HepG2 (cell line): ENCODE data around the gene TRMT1L. TPM values are rescaled to one million over a fixed set of nuclear protein-coding genes. Genes with fewer than 3 reads are reported as not detected.

Experiments used
- HOXA3 ChIP-seq: sonication (generic); formaldehyde crosslinking; IDR thresholded peaks from 2 replicates; pipeline ENCODE4 v1.5.0; 2020; ENCODE audit warnings: missing genetic modification reagents
- RAD21 ChIP-seq: fragments of 450-650 bp; formaldehyde crosslinking; IDR thresholded peaks from 2 replicates; pipeline ENCODE4 v1.5.0; 2020; ENCODE audit warnings: mild to moderate bottlenecking
- REXO4 ChIP-seq: sonication (generic); formaldehyde crosslinking; IDR thresholded peaks from 2 replicates; pipeline ENCODE4 v1.8.0; 2022; ENCODE audit warnings: missing genetic modification reagents, mild to moderate bottlenecking, borderline replicate concordance
- RFXANK ChIP-seq: IDR thresholded peaks from 2 replicates; pipeline ENCODE4 v1.6.1; 2016
- ZNF670 ChIP-seq: sonication (generic); formaldehyde crosslinking; IDR thresholded peaks from 2 replicates; pipeline ENCODE4 v1.8.0; 2022; ENCODE audit warnings: mild to moderate bottlenecking, missing genetic modification reagents, borderline replicate concordance
- polyA plus RNA-seq, 8 experiments: library from polyadenylated mRNA; depleted of rRNA in 3 of 8; stranded (reverse) in 7 of 8; unstranded in 1 of 8; fragments of >200 nt; fragmentation: Illumina TruSeq in 4 of 8; extraction: Trizol in 4 of 8; gene quantifications; 2 replicates each; pipeline versions ENCODE4 v1.2.1 to v1.2.3, GENCODE V29; 2011 to 2016; ENCODE audit warnings: low read depth in 4 of 8, missing spikeins in 1 of 8, mixed read lengths in 1 of 8; ENCODE audit not compliant: insufficient read depth in 1 of 8
- total RNA-seq, 5 experiments: library from RNA; depleted of rRNA; stranded (reverse); fragments of >200 nt; fragmentation: Illumina TruSeq; extraction: Trizol; gene quantifications; 2 replicates each; pipeline ENCODE4 v1.2.3, GENCODE V29; 2016; ENCODE audit warnings: low read depth in 1 of 5
- TF ChIP-seq, protein P1 (sequence below): IDR thresholded peaks from 2 replicates; pipeline ENCODE4 v1.6.1; 2016; ENCODE audit warnings: mild to moderate bottlenecking, missing biosample characterization, missing genetic modification reagents
- TF ChIP-seq, protein P2 (sequence below): IDR thresholded peaks from 2 replicates; pipeline ENCODE4 v1.6.1; 2016; ENCODE audit warnings: missing compliant biosample characterization, missing genetic modification reagents, borderline replicate concordance
- TF ChIP-seq, protein P3 (sequence below): sonication (generic); formaldehyde crosslinking; IDR thresholded peaks from 2 replicates; pipeline ENCODE4 v1.9.0; 2021; ENCODE audit warnings: mild to moderate bottlenecking, missing genetic modification reagents
- TF ChIP-seq, protein P4 (sequence below): sonication (generic); formaldehyde crosslinking; IDR thresholded peaks from 2 replicates; pipeline ENCODE4 v1.4.0; 2020; ENCODE audit warnings: mild to moderate bottlenecking, missing genetic modification reagents
- TF ChIP-seq, protein P5 (sequence below): IDR thresholded peaks from 2 replicates; pipeline ENCODE4 v1.6.1; 2016; ENCODE audit warnings: low read depth

Gene TRMT1L
- total and polyA plus RNA-seq, 2 of the 13 experiments (the other 11 are each of a cell fraction or from before 2014, with no cell fraction given), result 17.9 to 19.2 TPM

DNA sequence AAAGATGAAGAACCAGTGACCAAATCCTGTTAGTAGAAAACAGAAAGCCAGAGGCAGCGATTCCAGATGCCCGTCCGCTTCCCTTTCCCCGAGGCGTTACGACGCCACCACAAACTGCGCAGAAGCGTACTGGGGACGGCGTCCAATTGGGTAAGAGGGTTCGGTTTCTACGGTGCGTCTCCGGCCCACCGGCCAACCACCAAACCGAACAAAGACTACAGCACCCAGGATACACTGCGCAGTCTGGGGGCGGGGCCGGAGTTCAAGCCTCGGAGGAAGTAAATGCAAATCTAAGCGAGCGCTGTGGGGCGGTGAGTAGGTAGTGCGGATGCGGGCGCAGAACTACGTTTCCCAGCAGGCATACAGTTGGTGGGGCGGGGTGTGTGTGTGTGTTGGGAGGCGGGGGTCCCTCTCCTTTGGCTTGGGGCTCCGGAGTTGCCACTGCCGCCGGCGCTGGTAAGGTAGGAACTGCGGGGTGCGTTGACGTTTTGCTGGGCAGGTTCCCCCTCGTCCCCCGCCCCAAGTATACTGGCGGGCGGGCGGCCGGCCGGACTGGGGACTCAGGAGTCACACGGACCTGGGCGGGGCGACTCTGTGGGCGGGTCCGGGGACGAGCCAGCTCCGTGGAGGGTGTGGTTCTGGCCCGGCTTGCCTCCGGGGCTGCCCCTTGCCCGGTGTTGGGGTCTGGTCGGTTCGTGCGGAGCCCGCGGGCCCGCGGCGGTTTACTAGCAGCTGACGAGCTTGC is at the start of gene TRMT1L, which contains the start of gene SWT1 (continued):
- TF ChIP-seq, protein P1, sequence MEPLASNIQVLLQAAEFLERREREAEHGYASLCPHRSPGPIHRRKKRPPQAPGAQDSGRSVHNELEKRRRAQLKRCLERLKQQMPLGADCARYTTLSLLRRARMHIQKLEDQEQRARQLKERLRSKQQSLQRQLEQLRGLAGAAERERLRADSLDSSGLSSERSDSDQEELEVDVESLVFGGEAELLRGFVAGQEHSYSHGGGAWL (CRISPR knock-in tag), result no peak
- TF ChIP-seq, protein P2, sequence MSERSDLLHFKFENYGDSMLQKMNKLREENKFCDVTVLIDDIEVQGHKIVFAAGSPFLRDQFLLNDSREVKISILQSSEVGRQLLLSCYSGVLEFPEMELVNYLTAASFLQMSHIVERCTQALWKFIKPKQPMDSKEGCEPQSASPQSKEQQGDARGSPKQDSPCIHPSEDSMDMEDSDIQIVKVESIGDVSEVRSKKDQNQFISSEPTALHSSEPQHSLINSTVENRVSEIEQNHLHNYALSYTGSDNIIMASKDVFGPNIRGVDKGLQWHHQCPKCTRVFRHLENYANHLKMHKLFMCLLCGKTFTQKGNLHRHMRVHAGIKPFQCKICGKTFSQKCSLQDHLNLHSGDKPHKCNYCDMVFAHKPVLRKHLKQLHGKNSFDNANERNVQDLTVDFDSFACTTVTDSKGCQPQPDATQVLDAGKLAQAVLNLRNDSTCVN (CRISPR knock-in tag), result no peak
- no peak for TF ChIP-seq RAD21 (CRISPR knock-in tag)
- TF ChIP-seq, protein P3, sequence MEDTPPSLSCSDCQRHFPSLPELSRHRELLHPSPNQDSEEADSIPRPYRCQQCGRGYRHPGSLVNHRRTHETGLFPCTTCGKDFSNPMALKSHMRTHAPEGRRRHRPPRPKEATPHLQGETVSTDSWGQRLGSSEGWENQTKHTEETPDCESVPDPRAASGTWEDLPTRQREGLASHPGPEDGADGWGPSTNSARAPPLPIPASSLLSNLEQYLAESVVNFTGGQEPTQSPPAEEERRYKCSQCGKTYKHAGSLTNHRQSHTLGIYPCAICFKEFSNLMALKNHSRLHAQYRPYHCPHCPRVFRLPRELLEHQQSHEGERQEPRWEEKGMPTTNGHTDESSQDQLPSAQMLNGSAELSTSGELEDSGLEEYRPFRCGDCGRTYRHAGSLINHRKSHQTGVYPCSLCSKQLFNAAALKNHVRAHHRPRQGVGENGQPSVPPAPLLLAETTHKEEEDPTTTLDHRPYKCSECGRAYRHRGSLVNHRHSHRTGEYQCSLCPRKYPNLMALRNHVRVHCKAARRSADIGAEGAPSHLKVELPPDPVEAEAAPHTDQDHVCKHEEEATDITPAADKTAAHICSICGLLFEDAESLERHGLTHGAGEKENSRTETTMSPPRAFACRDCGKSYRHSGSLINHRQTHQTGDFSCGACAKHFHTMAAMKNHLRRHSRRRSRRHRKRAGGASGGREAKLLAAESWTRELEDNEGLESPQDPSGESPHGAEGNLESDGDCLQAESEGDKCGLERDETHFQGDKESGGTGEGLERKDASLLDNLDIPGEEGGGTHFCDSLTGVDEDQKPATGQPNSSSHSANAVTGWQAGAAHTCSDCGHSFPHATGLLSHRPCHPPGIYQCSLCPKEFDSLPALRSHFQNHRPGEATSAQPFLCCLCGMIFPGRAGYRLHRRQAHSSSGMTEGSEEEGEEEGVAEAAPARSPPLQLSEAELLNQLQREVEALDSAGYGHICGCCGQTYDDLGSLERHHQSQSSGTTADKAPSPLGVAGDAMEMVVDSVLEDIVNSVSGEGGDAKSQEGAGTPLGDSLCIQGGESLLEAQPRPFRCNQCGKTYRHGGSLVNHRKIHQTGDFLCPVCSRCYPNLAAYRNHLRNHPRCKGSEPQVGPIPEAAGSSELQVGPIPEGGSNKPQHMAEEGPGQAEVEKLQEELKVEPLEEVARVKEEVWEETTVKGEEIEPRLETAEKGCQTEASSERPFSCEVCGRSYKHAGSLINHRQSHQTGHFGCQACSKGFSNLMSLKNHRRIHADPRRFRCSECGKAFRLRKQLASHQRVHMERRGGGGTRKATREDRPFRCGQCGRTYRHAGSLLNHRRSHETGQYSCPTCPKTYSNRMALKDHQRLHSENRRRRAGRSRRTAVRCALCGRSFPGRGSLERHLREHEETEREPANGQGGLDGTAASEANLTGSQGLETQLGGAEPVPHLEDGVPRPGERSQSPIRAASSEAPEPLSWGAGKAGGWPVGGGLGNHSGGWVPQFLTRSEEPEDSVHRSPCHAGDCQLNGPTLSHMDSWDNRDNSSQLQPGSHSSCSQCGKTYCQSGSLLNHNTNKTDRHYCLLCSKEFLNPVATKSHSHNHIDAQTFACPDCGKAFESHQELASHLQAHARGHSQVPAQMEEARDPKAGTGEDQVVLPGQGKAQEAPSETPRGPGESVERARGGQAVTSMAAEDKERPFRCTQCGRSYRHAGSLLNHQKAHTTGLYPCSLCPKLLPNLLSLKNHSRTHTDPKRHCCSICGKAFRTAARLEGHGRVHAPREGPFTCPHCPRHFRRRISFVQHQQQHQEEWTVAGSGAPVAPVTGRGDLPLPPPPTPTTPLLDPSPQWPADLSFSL, result no peak
- TF ChIP-seq, protein P4, sequence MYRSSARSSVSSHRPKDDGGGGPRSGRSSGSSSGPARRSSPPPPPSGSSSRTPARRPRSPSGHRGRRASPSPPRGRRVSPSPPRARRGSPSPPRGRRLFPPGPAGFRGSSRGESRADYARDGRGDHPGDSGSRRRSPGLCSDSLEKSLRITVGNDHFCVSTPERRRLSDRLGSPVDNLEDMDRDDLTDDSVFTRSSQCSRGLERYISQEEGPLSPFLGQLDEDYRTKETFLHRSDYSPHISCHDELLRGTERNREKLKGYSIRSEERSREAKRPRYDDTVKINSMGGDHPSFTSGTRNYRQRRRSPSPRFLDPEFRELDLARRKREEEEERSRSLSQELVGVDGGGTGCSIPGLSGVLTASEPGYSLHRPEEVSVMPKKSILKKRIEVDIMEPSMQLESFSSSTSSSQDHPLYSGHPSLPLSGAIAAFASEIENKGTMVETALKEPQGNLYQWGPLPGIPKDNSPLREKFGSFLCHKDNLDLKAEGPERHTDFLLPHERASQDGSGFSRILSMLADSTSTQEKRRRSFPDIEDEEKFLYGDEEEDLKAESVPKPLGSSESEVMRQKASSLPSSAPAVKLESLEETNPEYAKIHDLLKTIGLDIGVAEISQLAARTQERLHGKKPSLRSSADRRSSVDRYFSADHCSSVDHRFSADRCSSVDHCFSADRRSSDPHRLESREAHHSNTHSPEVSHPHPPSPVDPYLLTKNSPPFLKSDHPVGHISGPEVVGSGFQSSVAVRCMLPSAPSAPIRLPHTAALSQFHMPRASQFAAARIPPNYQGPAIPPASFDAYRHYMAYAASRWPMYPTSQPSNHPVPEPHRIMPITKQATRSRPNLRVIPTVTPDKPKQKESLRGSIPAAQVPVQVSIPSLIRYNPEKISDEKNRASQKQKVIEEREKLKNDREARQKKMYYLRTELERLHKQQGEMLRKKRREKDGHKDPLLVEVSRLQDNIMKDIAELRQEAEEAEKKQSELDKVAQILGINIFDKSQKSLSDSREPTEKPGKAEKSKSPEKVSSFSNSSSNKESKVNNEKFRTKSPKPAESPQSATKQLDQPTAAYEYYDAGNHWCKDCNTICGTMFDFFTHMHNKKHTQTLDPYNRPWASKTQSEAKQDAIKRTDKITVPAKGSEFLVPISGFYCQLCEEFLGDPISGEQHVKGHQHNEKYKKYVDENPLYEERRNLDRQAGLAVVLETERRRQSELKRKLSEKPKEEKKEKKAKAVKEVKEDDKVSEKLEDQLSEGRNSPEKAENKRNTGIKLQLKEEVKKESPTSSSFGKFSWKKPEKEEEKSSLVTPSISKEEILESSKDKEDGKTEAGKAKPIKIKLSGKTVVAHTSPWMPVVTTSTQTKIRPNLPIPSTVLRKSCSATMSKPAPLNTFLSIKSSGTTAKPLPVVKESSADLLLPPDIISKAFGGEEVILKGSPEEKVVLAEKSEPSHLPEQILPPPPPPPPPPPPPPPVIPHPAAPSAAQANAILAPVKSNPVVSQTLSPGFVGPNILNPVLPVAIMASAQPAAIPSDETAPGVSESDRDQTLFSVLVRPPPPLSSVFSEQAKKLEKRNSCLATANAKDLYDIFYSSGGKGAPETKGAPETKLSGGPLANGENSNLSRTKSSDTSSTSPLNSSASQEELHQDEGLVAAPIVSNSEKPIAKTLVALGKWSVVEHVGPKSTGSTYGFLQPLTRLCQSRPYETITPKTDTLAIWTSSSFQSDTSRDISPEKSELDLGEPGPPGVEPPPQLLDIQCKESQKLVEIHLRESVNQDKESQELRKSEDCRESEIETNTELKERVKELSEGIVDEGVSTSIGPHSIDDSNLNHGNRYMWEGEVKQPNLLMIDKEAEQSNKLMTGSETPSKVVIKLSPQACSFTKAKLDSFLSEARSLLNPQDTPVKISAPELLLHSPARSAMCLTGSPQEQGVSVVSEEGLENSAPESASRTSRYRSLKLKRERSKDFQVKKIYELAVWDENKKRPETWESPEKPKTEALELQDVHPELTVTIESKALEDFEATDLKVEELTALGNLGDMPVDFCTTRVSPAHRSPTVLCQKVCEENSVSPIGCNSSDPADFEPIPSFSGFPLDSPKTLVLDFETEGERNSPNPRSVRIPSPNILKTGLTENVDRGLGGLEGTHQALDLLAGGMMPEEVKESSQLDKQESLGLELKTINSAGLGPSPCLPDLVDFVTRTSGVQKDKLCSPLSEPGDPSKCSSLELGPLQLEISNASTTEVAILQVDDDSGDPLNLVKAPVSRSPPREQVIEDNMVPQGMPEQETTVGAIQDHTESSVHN (CRISPR knock-in tag), result peak; percentile 16; the same call in 1 of the 2 replicates
- no peak for TF ChIP-seq REXO4
- TF ChIP-seq HOXA3, result peak; percentile 57
- TF ChIP-seq ZNF670 (CRISPR knock-in tag), result 0 out of 2 replicates have a peak, but pooled peaks have one; percentile 70
- no peak for TF ChIP-seq RFXANK (CRISPR knock-in tag)
- TF ChIP-seq, protein P5, sequence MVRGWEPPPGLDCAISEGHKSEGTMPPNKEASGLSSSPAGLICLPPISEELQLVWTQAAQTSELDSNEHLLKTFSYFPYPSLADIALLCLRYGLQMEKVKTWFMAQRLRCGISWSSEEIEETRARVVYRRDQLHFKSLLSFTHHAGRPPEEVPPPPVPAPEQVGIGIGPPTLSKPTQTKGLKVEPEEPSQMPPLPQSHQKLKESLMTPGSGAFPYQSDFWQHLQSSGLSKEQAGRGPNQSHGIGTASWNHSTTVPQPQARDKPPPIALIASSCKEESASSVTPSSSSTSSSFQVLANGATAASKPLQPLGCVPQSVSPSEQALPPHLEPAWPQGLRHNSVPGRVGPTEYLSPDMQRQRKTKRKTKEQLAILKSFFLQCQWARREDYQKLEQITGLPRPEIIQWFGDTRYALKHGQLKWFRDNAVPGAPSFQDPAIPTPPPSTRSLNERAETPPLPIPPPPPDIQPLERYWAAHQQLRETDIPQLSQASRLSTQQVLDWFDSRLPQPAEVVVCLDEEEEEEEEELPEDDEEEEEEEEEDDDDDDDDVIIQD (CRISPR knock-in tag), result peak; percentile 52; the same call in 1 of the 2 replicates
